Umbilical cord (tissue), 1 donor: ENCODE results near the gene DGLUCY. TPM values are rescaled to one million over a fixed set of nuclear protein-coding genes. Genes with fewer than 3 reads are reported as not detected.

ENCODE experiments used
- total RNA-seq: library from RNA; depleted of rRNA; stranded (reverse); fragments of >200 nt; gene quantifications from one replicate; pipeline ENCODE4 v1.2.3, GENCODE V29; 2014; ENCODE audit warnings: low replicate concordance; ENCODE audit not compliant: insufficient read depth

DGLUCY gene
- total RNA-seq, 1 donor from 2014 or later = 12.8 TPM

Other genes starting within 250 kb of the DGLUCY start
- gene RPS6KA5, start 53.4 kb upstream of the DGLUCY start, total RNA-seq = 4.1 TPM
- gene GPR68, start 130.6 kb downstream of the DGLUCY start, total RNA-seq = not detected